IgD-negative memory B cell (primary cell): ENCODE measurements around the gene CLCN6. TPM values are rescaled to one million over a fixed set of nuclear protein-coding genes. Genes with fewer than 3 reads are reported as not detected.
A peak's percentile ranks its signal among the peaks of the same experiment; 100 is the strongest.

ENCODE experiments used
- H3K27ac Mint-ChIP-seq, 3 donors: one replicate each; pipeline ENCODE4 v1.8.0; 2020 to 2022; ENCODE audit warnings: mild to moderate bottlenecking in 3 of 3, mixed read lengths in 3 of 3, moderate library complexity in 1 of 3
- H3K27me3 Mint-ChIP-seq: one replicate; pipeline ENCODE4 v1.8.0; 2021; ENCODE audit warnings: mixed read lengths
- H3K36me3 Mint-ChIP-seq: one replicate; pipeline ENCODE4 v1.8.0; 2020; ENCODE audit warnings: mild to moderate bottlenecking, mixed read lengths
- H3K4me1 Mint-ChIP-seq, 3 donors: one replicate each; pipeline ENCODE4 v1.8.0; 2020 to 2022; ENCODE audit warnings: mixed read lengths in 3 of 3, mild to moderate bottlenecking in 1 of 3
- H3K4me3 Mint-ChIP-seq, 4 donors: one replicate each; pipeline ENCODE4 v1.8.0; 2020 to 2022; ENCODE audit warnings: mild to moderate bottlenecking in 4 of 4, mixed read lengths in 4 of 4, moderate library complexity in 3 of 4
- H3K9me3 Mint-ChIP-seq, 3 donors: one replicate each; pipeline ENCODE4 v1.8.0; 2020 to 2021; ENCODE audit warnings: mixed read lengths in 3 of 3, mild to moderate bottlenecking in 1 of 3
- polyA plus RNA-seq: library from polyadenylated mRNA; unstranded; fragments of 300-500 nt; fragmentation: Illumina TruSeq; gene quantifications from one replicate; pipeline ENCODE4 v1.2.3, GENCODE V29; 2021

Gene CLCN6
- polyA plus RNA-seq, 1 donor from 2014 or later = 11.7 TPM

GRCh38 chr1:11839727-11840705, 34.0 kb downstream of the CLCN6 start:
- Mint-ChIP-seq H3K27ac (peak overlapping the region in 1 of 3 donors; percentile 11), H3K9me3 (no peaks in the 10 kb centered on the region), H3K36me3 (peaks cover 2% of the 10 kb centered on the region)

GRCh38 chr1:11841245-11842153, 35.5 kb downstream of the CLCN6 start:
- no peaks in the 10 kb centered on the region for H3K9me3 Mint-ChIP-seq
- H3K27ac Mint-ChIP-seq = peak overlapping the region in 1 of 3 donors; percentile 23
- peaks cover 2% of the 10 kb centered on the region for H3K36me3 Mint-ChIP-seq
- no peaks in the 10 kb centered on the region for H3K27me3 Mint-ChIP-seq
- peaks cover 9 to 21% (median 19%) of the 10 kb centered on the region in 3 donors for H3K4me1 Mint-ChIP-seq
- H3K4me3 Mint-ChIP-seq = no peak overlapping the region

More at GRCh38 chr1:11839727-11840705, 34.0 kb downstream of the CLCN6 start:
- Mint-ChIP-seq H3K4me3 (peak overlapping the region in 1 of 4 donors; percentile 39), H3K4me1 (peaks cover 11 to 19% (median 18%) of the 10 kb centered on the region in 3 donors), H3K27me3 (no peaks in the 10 kb centered on the region)

- Mint-ChIP-seq H3K4me3 (peak overlapping the region in 2 of 4 donors; percentile 7 to 33), H3K4me1 (peaks cover 9 to 21% (median 19%) of the 10 kb centered on the region in 3 donors), H3K36me3 (peaks cover 2% of the 10 kb centered on the region), H3K27ac (no peak overlapping the region), H3K27me3 (no peaks in the 10 kb centered on the region), H3K9me3 (no peaks in the 10 kb centered on the region)
Measured at GRCh38 chr1:11842154-11843041, 36.4 kb downstream of the CLCN6 start.

- peaks cover 6 to 16% (median 14%) of the 10 kb centered on the region in 3 donors for H3K4me1 Mint-ChIP-seq
- H3K27me3 Mint-ChIP-seq = no peaks in the 10 kb centered on the region
- H3K9me3 Mint-ChIP-seq = no peaks in the 10 kb centered on the region
- peaks cover 3% of the 10 kb centered on the region for H3K36me3 Mint-ChIP-seq
- no peak overlapping the region for H3K4me3 Mint-ChIP-seq
- no peak overlapping the region for H3K27ac Mint-ChIP-seq
Measured at GRCh38 chr1:11845641-11846335, 39.8 kb downstream of the CLCN6 start.

- Mint-ChIP-seq H3K27me3 (peaks cover 2% of the 10 kb centered on the region), H3K4me3 (no peak within 1 kb of the TSS), H3K9me3 (no peaks in the 10 kb centered on the region), H3K4me1 (peaks cover 2 to 3% (median 3%) of the 10 kb centered on the region in 3 donors), H3K27ac (no peak within 1 kb of the TSS), H3K36me3 (peaks cover 3% of the 10 kb centered on the region)
Measured at GRCh38 chr1:11847667-11848372, 41.8 kb downstream of the CLCN6 start, which contains the start of gene NPPA. Gene NPPA (minus strand): TSS chr1:11847783. CDS start chr1:11847684, 99 bp downstream.

GRCh38 chr1:11848373-11848700, 42.3 kb downstream of the CLCN6 start:
- H3K9me3 Mint-ChIP-seq = no peaks in the 10 kb centered on the region
- H3K27ac Mint-ChIP-seq = no peak overlapping the region
- H3K27me3 Mint-ChIP-seq = peaks cover 4% of the 10 kb centered on the region
- H3K4me1 Mint-ChIP-seq = peaks cover 2 to 3% (median 3%) of the 10 kb centered on the region in 3 donors
- no peak overlapping the region for H3K4me3 Mint-ChIP-seq
- peaks cover 3% of the 10 kb centered on the region for H3K36me3 Mint-ChIP-seq

- Mint-ChIP-seq H3K4me1 (peaks cover 0 to 3% (median 0%) of the 10 kb centered on the region in 3 donors), H3K4me3 (no peak overlapping the region), H3K36me3 (peaks cover 3% of the 10 kb centered on the region), H3K27me3 (peaks cover 9% of the 10 kb centered on the region), H3K9me3 (no peaks in the 10 kb centered on the region), H3K27ac (peak overlapping the region in 2 of 3 donors; percentile 27 to 67)
Measured at GRCh38 chr1:11850156-11850555, 44.2 kb downstream of the CLCN6 start.

- Mint-ChIP-seq H3K9me3 (no peaks in the 10 kb centered on the region), H3K27ac (no peak overlapping the region)
Measured at GRCh38 chr1:11851180-11851579, 45.2 kb downstream of the CLCN6 start.

GRCh38 chr1:11854519-11854918, 48.5 kb downstream of the CLCN6 start:
- Mint-ChIP-seq H3K27ac (no peak overlapping the region), H3K36me3 (peaks cover 1% of the 10 kb centered on the region), H3K4me3 (no peak overlapping the region), H3K4me1 (peaks cover 0 to 2% (median 0%) of the 10 kb centered on the region in 3 donors), H3K27me3 (peaks cover 36% of the 10 kb centered on the region), H3K9me3 (no peaks in the 10 kb centered on the region)

More at GRCh38 chr1:11851180-11851579, 45.2 kb downstream of the CLCN6 start:
- Mint-ChIP-seq H3K27me3 (peaks cover 9% of the 10 kb centered on the region), H3K4me3 (no peak overlapping the region), H3K4me1 (no peaks in the 10 kb centered on the region), H3K36me3 (peaks cover 1% of the 10 kb centered on the region)

- H3K27ac Mint-ChIP-seq = no peak overlapping the region
- no peaks in the 10 kb centered on the region for H3K36me3 Mint-ChIP-seq
- no peaks in the 10 kb centered on the region for H3K9me3 Mint-ChIP-seq
- H3K27me3 Mint-ChIP-seq = peaks cover 43% of the 10 kb centered on the region
- H3K4me3 Mint-ChIP-seq = no peak overlapping the region
- peaks cover 0 to 2% (median 0%) of the 10 kb centered on the region in 3 donors for H3K4me1 Mint-ChIP-seq
Measured at GRCh38 chr1:11855430-11855829, 49.4 kb downstream of the CLCN6 start.

- H3K4me1 Mint-ChIP-seq = peaks cover 0 to 2% (median 0%) of the 10 kb centered on the region in 3 donors
- H3K27ac Mint-ChIP-seq = no peak overlapping the region
- peaks cover 50% of the 10 kb centered on the region for H3K27me3 Mint-ChIP-seq
- no peak overlapping the region for H3K4me3 Mint-ChIP-seq
- no peaks in the 10 kb centered on the region for H3K36me3 Mint-ChIP-seq
- no peaks in the 10 kb centered on the region for H3K9me3 Mint-ChIP-seq
Measured at GRCh38 chr1:11856698-11857097, 50.7 kb downstream of the CLCN6 start.

GRCh38 chr1:11857164-11857851, 51.3 kb downstream of the CLCN6 start:
- Mint-ChIP-seq H3K4me1 (peaks cover 0 to 2% (median 0%) of the 10 kb centered on the region in 3 donors), H3K4me3 (no peak overlapping the region), H3K36me3 (no peaks in the 10 kb centered on the region), H3K27me3 (peaks cover 52% of the 10 kb centered on the region), H3K9me3 (no peaks in the 10 kb centered on the region), H3K27ac (no peak overlapping the region)

GRCh38 chr1:11858158-11858557, 52.2 kb downstream of the CLCN6 start:
- Mint-ChIP-seq H3K36me3 (no peaks in the 10 kb centered on the region), H3K9me3 (no peaks in the 10 kb centered on the region), H3K27me3 (peaks cover 53% of the 10 kb centered on the region), H3K4me3 (no peak overlapping the region), H3K27ac (no peak overlapping the region), H3K4me1 (peaks cover 0 to 2% (median 0%) of the 10 kb centered on the region in 3 donors)
